GM19463 (cell line): ENCODE measurements around the gene CHMP4A.
A peak's percentile ranks its signal among the peaks of the same experiment; 100 is the strongest.

ENCODE experiments used
- ATAC-seq: cut with Tn5 transposase; IDR thresholded peaks from one replicate; pipeline ENCODE4 v1.9.1; 2021; ENCODE audit warnings: mild to moderate bottlenecking, moderate library complexity; ENCODE audit not compliant: unreplicated experiment

The CHMP4A gene

GRCh38 chr14:24196071-24197055 is 16.9 kb downstream of the CHMP4A start:
- no peak for ATAC-seq

DNA sequence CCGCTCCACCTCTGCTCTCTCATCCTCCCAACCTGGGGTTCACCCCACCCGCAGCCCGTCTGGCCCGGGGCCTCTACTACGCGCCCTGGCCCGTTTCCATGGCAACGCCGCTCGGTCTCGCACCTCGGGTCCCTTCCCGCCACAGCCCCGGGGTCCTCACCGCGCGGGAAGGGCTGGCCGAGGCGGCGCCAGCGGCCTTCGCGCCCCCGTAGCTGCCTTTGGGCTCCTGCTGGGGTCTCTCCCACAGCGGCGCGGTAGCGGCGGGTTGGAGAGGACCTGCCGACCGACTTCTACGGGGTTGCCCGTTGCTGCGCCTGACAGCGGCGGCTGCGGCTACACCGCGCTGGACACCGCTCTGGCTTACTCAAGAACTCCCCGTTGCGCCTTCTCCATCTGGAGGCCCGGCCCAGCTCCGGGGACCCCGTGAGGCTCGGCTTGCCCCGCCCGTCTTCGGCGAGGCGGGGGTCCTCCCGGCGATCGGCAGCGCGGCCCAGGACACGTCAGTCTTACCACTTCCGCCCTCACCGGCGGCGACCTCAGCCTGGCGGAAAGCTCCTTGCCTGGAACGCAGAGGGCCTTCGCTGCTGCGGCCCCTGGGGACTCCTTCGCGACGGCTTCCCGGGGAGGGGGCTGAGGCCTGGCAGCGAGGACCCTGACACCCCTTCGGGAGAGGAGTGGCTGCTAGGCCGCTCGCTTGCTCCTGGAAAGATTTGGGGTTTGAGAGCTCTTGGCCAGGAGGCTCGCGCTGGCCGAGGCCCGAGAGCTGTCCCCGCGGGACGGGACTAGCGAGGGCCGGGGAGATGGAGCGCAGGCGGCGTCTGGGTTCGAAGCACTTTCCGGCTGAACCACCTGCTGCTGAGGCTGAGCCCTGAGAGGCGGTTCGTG is 17.9 kb downstream of the CHMP4A start, which contains the start of gene TM9SF1:
Gene TM9SF1 (minus strand): TSS at position 256 of the 885 bp plus-strand sequence. CDS start 422 bp downstream, outside the sequence.
- peak; percentile 93 for ATAC-seq

GRCh38 chr14:24194873-24195185 is 18.5 kb downstream of the CHMP4A start:
- ATAC-seq = no peak

- ATAC-seq = no peak
Measured at GRCh38 chr14:24194186-24194872, 19.0 kb downstream of the CHMP4A start.

DNA sequence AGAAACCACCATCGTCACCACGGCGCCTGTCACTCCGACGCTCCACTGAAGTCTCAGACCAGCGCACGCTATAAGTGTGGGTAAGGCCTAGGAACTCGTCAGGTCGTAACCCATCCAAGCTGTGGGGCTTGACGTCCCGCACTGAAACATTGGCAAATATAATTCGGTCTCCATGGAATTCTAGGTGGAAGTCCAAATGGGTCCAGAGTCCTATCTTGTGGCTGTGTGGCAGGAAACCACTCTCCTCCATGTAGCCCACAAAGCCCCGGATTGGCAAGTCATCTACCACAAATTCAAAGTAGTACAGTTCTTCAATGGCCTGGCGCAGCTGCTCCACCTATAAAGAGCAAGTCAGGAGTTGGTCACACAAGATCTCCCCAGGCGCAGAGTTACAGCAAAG is 20.4 kb downstream of the CHMP4A start:
- no peak for ATAC-seq

DNA sequence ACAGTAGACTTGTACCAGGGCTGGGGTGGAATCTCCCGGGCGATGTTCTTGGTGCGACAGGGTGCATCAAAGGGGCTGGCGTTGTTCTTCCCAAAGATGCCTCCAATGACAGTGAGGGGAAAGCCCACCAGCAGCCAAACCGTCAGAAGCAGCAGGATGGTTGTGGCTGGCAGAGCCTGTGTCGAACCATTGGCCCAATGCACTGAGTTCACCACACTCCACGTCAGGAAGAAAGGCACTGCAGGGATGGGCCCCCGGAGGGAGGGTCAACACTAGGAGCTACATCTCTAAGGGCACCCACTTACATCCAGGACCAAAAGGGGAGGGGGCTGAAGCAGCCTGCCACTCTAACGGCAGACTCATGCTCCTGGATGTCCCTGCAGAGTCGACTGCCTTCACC is 22.9 kb downstream of the CHMP4A start:
- ATAC-seq = no peak

GRCh38 chr14:24189460-24189859 is 23.8 kb downstream of the CHMP4A start:
- no peak for ATAC-seq

GRCh38 chr14:24189059-24189375 is 24.3 kb downstream of the CHMP4A start:
- no peak for ATAC-seq

DNA sequence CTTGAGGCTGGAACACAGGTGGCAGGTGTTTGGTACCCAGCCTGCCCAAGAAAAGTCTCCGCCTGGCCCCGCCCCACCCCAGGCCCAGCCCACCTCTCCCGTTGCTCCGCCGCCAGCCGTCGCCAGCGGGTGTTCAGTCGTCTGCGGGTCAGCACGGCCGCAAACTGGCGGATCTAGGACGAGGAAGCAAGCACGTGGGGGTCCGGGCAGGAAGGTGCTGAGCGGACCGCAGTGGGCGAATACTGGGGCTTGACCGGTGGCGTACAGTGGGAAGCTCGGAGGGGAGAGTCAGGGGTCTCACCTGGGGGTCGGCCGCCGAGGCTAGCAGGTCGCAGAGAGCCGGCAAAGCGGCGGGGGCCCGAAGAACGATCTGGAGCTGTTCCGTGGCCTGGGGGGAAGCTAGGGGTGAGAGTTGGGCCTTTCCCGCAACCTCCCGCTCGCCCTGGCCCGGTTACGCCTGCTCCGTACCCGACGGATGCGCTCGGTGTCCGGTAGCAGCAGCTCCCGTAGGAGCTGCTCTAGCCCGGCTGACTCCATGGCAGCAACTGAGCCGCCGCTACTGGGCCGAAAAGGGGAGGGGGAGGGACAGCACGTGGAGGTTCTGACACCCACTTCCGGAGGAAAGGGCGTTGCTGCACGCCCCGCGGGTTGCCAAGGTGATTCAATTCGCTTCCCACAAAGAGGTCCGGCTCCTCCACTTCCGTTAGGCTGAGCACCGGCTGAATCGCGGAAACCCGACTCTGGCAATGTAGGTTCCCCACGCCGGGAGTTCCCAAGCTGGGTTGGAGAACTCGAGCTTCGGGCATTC is 24.8 kb downstream of the CHMP4A start, which contains the start of gene IPO4:
Gene IPO4 (minus strand): TSS at position 566 of the 808 bp plus-strand sequence. CDS start 29 bp downstream, at position 537.
- peak; percentile 94 for ATAC-seq

- ATAC-seq = no peak
Measured at GRCh38 chr14:24187539-24187915, 25.8 kb downstream of the CHMP4A start.

DNA sequence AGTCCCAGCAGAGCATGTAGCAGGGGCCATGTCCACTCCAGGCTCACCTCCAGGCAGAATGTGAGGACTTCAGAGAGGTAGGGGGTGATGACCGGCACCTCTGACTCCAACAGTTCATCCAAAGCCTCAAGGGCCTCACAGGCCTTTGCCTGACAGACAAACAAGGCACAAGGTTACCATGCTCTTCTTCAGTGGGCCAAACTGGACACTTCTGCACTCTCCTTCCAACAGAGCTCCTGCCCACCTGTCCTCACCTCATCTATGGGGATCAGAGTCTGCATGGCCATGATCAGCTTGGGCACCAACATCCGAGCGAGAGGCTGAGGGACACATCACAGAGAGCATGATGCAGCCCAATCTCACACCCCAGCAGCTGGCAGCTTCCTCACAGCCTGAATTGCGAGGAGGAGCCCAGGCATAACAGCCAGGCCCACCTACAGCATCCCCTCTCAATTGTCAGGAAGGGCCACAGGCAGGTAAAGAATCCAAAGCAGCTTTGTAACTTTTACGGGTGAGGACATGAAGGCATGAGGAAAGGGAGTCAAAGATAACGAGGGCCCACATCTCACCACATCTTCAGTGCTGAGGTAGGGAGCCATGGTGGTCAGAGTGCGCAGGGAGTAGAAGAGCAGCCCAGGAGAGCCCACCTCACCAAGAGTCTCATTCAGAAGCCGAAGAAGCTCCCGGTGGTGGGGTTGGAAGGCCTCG is 26.3 kb downstream of the CHMP4A start:
- ATAC-seq = no peak

GRCh38 chr14:24185741-24186140 is 27.5 kb downstream of the CHMP4A start:
- no peak for ATAC-seq

DNA sequence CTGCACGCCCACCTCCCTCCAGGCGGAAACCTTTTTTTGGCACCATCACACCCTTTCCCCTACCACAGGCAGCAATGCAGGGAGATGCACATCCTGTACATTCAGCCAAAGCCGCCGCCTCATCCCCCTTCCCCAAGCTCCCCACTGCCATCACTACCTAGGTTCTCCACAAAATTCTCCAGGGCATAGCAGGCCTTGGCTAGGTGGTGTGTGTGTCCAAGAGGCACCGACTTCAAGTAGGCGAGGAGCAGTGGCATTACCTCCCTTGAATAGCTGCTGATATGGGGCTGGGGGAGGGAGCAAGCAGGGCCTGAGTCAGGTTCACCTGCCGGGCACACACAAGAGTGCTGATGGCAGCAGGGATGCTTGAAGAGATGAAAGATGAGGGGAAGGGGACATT is 28.3 kb downstream of the CHMP4A start:
- ATAC-seq = no peak

DNA sequence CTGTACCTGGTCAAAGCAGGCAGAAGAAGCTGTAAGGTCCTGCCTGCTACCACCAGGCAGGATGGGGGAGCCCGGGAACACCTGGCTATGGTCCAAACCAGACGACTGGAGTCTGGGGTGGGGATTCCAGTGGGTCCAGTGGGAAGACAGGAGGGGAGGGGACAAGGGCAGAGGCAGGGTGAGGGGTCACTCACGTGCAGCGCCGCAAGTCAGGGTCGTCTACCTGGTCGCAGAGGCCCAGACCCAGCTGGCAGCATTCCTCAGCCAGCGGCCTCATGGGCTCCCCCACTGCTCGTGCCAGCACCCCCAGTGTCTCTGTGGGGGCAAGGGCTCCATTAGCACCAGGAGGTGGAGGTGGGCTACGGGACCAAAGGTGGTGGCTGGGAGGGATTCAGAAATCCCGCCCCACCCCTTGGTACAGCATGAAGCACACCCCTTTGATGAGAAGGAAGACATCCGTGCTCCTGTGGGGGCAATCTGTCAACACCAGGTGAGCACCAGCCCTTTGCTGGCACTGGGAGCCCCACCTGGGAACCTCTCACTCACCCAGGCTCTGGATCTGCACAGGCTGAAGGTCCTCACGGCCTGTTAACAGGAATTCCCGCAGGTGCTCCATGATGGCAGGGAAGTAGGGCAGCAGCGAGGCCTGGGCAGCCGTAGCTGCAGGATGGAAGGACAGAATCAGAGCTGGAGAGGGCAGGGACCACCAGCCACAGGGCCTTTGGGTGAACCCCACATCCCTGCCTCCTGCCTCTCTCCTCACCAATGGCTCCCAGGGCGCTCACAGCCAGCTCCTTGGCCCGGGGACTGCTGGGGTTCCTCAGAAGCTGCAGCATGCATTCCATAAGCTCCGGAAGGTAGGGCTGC is 29.0 kb downstream of the CHMP4A start:
- no peak for ATAC-seq

GRCh38 chr14:24183014-24183481 is 30.2 kb downstream of the CHMP4A start:
- ATAC-seq = no peak

DNA sequence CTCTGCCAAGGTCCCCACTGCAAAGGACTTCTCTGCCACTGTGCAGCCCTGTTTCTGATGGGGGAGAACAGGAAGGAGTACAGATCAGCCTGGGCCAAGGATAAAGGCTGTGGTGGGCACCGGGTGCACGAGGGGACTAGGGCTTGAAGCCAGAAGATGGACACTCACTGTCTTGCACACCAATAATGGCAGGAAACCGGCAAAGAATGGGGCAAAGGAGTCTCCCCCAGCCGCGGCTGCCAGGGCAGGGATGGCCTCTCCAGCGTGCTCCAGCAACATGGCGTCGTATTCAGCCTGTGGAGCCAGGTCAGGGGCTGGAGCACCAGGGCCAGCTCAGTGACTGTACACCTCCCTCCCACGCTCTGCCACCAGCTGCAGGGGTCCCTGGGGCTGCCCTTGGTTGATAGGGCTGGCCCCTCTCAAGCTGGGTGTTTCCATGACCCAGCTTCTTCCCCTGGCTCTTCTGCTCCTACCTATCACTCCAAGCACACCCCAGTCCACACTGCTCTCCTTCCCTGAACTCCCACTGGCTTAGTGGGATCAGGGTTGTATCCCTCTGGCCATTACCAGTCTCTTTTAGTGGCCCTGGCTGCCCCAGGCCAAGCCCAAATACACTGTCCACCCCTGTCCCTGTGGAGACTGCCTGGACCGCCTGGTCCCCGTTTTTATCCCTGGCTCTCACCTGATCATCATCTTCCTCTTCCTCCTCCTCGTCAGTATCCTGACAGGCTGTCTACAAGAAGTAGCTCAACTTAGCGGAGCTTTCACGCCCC is 31.0 kb downstream of the CHMP4A start:
- ATAC-seq = no peak

- ATAC-seq = no peak
Measured at GRCh38 chr14:24181371-24182077, 31.8 kb downstream of the CHMP4A start.
